Renal cortex interstitium (tissue), 11 donors: ENCODE results near the gene RNU6-7. TPM values are rescaled to one million over a fixed set of nuclear protein-coding genes. Genes with fewer than 3 reads are reported as not detected.

ENCODE experiments used
- DNase-seq, 11 donors: peaks; one replicate each; pipeline ENCODE4 v3.0.0-alpha.2; 2013; ENCODE audit warnings: low read depth in 9 of 11, low spot score in 4 of 11; ENCODE audit errors: extremely low read depth in 1 of 11
- polyA plus RNA-seq, 3 donors: library from polyadenylated mRNA; unstranded; fragments of 120-200 nt; gene quantifications; one replicate each; pipeline ENCODE4 v1.2.1, GENCODE V29; 2013; ENCODE audit not compliant: insufficient read length in 3 of 3

Gene RNU6-7
- polyA plus RNA-seq, 3 donors: not detected

DNA sequence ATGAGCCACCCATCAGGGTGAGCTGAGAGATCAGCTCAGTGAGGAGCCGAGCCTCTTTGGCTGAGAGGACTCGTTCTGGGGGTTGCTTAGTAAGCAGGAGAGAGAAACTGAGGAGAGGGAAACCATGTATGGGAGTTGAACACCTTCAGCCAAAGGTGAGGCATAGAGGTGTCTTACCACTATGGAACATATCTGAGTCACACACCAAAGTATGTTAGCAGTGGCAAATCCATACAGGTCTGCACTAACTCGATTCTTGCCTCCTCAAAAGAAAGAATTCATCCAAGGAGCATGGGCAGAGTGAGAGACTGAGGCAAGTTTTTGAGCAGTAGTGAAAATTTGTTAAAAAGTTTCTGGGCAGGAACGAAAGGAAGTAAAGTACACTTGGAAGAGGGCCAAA is 47.9 kb downstream of the RNU6-7 start:
- no peak for DNase-seq

DNA sequence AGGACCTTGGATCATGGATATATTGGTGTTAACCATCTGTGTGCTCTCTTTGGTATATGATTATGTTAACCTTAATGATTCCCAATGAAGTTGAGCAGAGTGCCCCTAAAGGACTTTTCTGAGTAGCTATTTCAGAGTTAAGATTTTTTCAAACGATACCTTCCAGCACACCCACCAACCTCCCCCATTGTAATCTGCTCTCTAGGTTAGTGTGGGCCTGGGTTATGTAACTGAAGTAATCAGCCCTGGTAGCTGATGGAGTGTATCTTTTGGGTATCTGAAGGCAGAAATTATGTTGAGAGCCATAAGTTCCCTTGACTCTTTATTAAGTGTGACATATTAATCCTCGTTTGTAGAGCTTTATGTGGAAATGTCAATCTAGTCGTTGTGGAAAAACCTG is 48.8 kb downstream of the RNU6-7 start:
- no peak for DNase-seq

DNA sequence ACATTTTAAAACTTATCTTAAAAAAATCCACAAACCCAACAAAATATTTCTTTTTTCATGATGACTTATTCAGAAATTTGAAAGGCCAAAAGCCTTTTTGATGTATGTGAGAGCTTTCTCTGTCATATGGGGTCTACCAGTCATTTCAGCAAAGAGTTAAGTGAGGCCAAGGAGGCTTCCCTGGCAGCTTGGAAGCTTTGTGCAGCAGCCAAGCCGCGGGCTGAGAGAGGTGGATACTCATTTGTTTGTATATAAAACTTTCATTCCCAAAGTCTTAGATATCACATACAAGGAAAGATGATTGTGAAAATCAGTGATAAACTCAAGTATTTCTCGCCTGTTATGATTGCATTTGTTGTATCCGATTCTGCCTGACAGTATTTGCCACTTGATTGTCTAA is 49.7 kb downstream of the RNU6-7 start:
- no peak for DNase-seq

Other genes with a start within 250 kb of the RNU6-7 start
- 100 to 1,000 TPM; 104 to 118 (median 110) TPM for gene ARHGAP5, start 124.7 kb upstream of the RNU6-7 start, polyA plus RNA-seq
- not detected for gene RNU6-8, start 1.2 kb downstream of the RNU6-7 start, polyA plus RNA-seq
- 1 to 10 TPM; 2.6 to 2.7 (median 2.6) TPM for gene AKAP6, start 127.3 kb downstream of the RNU6-7 start, polyA plus RNA-seq